MG63 (cell line): ENCODE data around the gene TRPC6. TPM values are rescaled to one million over a fixed set of nuclear protein-coding genes. Genes with fewer than 3 reads are reported as not detected.
"Not testable (repeated sequence)": the region's sequence is repeated elsewhere in the genome, so short reads cannot be mapped to it uniquely, and the experiment has no call there.

ENCODE experiments used
- DNase-seq: peaks from one replicate; pipeline ENCODE4 v3.0.0-alpha.2; 2020
- H3K27me3 ChIP-seq: fragments of 250-450 bp; sonication (Bioruptor Pico); 2 replicates; pipeline ENCODE4 v1.5.1; 2020; ENCODE audit warnings: mild to moderate bottlenecking, moderate library complexity
- H3K36me3 ChIP-seq: fragments of 250-450 bp; sonication (Bioruptor Pico); 2 replicates; pipeline ENCODE4 v1.5.1; 2020; ENCODE audit warnings: mild to moderate bottlenecking, moderate library complexity
- H3K4me3 ChIP-seq: fragments of 250-450 bp; sonication (Bioruptor Pico); 2 replicates; pipeline ENCODE4 v1.5.1; 2020; ENCODE audit warnings: mild to moderate bottlenecking, moderate library complexity
- H3K9me3 ChIP-seq: fragments of 250-450 bp; sonication (Bioruptor Pico); 2 replicates; pipeline ENCODE4 v1.5.1; 2020; ENCODE audit warnings: mild to moderate bottlenecking, moderate library complexity
- total RNA-seq: library from RNA; depleted of rRNA; stranded (reverse); fragments of >200 nt; shearing (Covaris generic); gene quantifications from 2 replicates; pipeline ENCODE4 v1.2.3, GENCODE V29; 2014; ENCODE audit warnings: low replicate concordance

The TRPC6 gene
- total RNA-seq, 1 experiment from 2014 or later: not detected

- H3K36me3 ChIP-seq: no peaks in the 10 kb centered on the region
- DNase-seq: peak; percentile 45
- no peaks in the 10 kb centered on the region for H3K9me3 ChIP-seq
- H3K27me3 ChIP-seq: no peaks in the 10 kb centered on the region
- no peak overlapping the region for H3K4me3 ChIP-seq
These were observed 141.6 kb downstream of the TRPC6 start for GRCh38 chr11:101442171-101442570.

GRCh38 chr11:101441747-101442146, 142.1 kb downstream of the TRPC6 start:
- no peaks in the 10 kb centered on the region for H3K27me3 ChIP-seq
- H3K36me3 ChIP-seq: no peaks in the 10 kb centered on the region
- no peak overlapping the region for H3K4me3 ChIP-seq
- H3K9me3 ChIP-seq: no peaks in the 10 kb centered on the region
- DNase-seq: peak; percentile 31

GRCh38 chr11:101439488-101439887, 144.3 kb downstream of the TRPC6 start:
- H3K9me3 ChIP-seq: no peaks in the 10 kb centered on the region
- no peaks in the 10 kb centered on the region for H3K27me3 ChIP-seq
- H3K36me3 ChIP-seq: no peaks in the 10 kb centered on the region
- H3K4me3 ChIP-seq: no peak overlapping the region
- DNase-seq: no peak

- not testable (repeated sequence) for DNase-seq, H3K9me3 ChIP-seq, H3K36me3 ChIP-seq, H3K4me3 ChIP-seq, H3K27me3 ChIP-seq
These were observed 145.1 kb downstream of the TRPC6 start for GRCh38 chr11:101438708-101439107.

- peak; percentile 31 for DNase-seq
These were observed 145.7 kb downstream of the TRPC6 start for GRCh38 chr11:101438126-101438525.

GRCh38 chr11:101436511-101437142, 147.2 kb downstream of the TRPC6 start:
- H3K27me3 ChIP-seq: no peaks in the 10 kb centered on the region
- no peaks in the 10 kb centered on the region for H3K36me3 ChIP-seq
- DNase-seq: no peak
- H3K4me3 ChIP-seq: no peak overlapping the region
- H3K9me3 ChIP-seq: no peaks in the 10 kb centered on the region

More at GRCh38 chr11:101438126-101438525, 145.7 kb downstream of the TRPC6 start:
- H3K9me3 ChIP-seq: no peaks in the 10 kb centered on the region
- H3K4me3 ChIP-seq: no peak overlapping the region
- no peaks in the 10 kb centered on the region for H3K27me3 ChIP-seq
- no peaks in the 10 kb centered on the region for H3K36me3 ChIP-seq

- DNase-seq: no peak
- Histone ChIP-seq H3K27me3 (no peaks in the 10 kb centered on the region), H3K36me3 (no peaks in the 10 kb centered on the region)
These were observed 148.3 kb downstream of the TRPC6 start for GRCh38 chr11:101435408-101435973.

GRCh38 chr11:101434026-101434643, 149.7 kb downstream of the TRPC6 start:
- H3K9me3 ChIP-seq: no peaks in the 10 kb centered on the region
- no peak overlapping the region for H3K4me3 ChIP-seq
- H3K27me3 ChIP-seq: no peaks in the 10 kb centered on the region
- no peak for DNase-seq
- H3K36me3 ChIP-seq: no peaks in the 10 kb centered on the region

More at GRCh38 chr11:101435408-101435973, 148.3 kb downstream of the TRPC6 start:
- no peak overlapping the region for H3K4me3 ChIP-seq
- no peaks in the 10 kb centered on the region for H3K9me3 ChIP-seq

GRCh38 chr11:101433151-101433550, 150.7 kb downstream of the TRPC6 start:
- Histone ChIP-seq H3K4me3 (no peak overlapping the region), H3K36me3 (no peaks in the 10 kb centered on the region), H3K9me3 (peaks cover 5% of the 10 kb centered on the region; the same call in 1 of the 2 replicates), H3K27me3 (no peaks in the 10 kb centered on the region)
- DNase-seq: no peak

GRCh38 chr11:101429703-101430540, 153.9 kb downstream of the TRPC6 start:
- Histone ChIP-seq H3K4me3 (no peak overlapping the region), H3K9me3 (peaks cover 10% of the 10 kb centered on the region; the same call in 1 of the 2 replicates), H3K36me3 (no peaks in the 10 kb centered on the region), H3K27me3 (no peaks in the 10 kb centered on the region)
- DNase-seq: no peak

GRCh38 chr11:101428918-101429317, 154.9 kb downstream of the TRPC6 start:
- DNase-seq: no peak
- peaks cover 10% of the 10 kb centered on the region; the same call in 1 of the 2 replicates for H3K9me3 ChIP-seq
- H3K27me3 ChIP-seq: no peaks in the 10 kb centered on the region
- no peak overlapping the region for H3K4me3 ChIP-seq
- no peaks in the 10 kb centered on the region for H3K36me3 ChIP-seq

GRCh38 chr11:101407324-101407723, 176.5 kb downstream of the TRPC6 start:
- H3K9me3 ChIP-seq: no peaks in the 10 kb centered on the region
- DNase-seq: peak; percentile 5
- H3K27me3 ChIP-seq: no peaks in the 10 kb centered on the region
- H3K36me3 ChIP-seq: no peaks in the 10 kb centered on the region
- no peak overlapping the region for H3K4me3 ChIP-seq
